ENCODE data around the gene ZNG1B.
"Not testable (repeated sequence)": the region's sequence is repeated elsewhere in the genome, so short reads cannot be mapped to it uniquely, and the experiment has no call there.

GRCh38 chr2:113536573-113536972 is 99.1 kb downstream of the ZNG1B start:
- not testable (repeated sequence) for TF ChIP-seq ZNF274 (IDR thresholded peaks at IDR 0.05; ENCODE audit: low read depth, low read length); YY1 (IDR thresholded peaks at IDR 0.05; ENCODE audit: insufficient read depth, insufficient read length); SUZ12 (IDR thresholded peaks at IDR 0.05; ENCODE audit: extremely low read depth, insufficient read depth, insufficient read length)

Measured in NT2/D1 (cell line).